Measurements from ENCODE around the gene CRLF1. TPM values are rescaled to one million over a fixed set of nuclear protein-coding genes. Genes with fewer than 3 reads are reported as not detected.

Gene CRLF1
- total RNA-seq: 21.4 TPM
- long read RNA-seq, transcript CRLF1-201 (9 exons, 1,792 nt): major isoform, 25 of 56 reads
- long read RNA-seq, partial matches to known transcripts: 6 of 56 reads
- long read RNA-seq, other reads (novel, unspliced or antisense): 25 of 56 reads

- DNase-seq (no peak), ATAC-seq (peak; percentile 15)
- intact Hi-C loops (cut with micrococcal nuclease): no loop called here
Measured at GRCh38 chr19:18606281-18607225, at the start of gene CRLF1. CRLF1 (minus strand) TSS chr19:18606799; CDS start chr19:18606656, 143 bp downstream.

- ATAC-seq: no peak
- DNase-seq: peak; percentile 24
- intact Hi-C loops (cut with micrococcal nuclease): no loop called here
Measured at GRCh38 chr19:18655173-18655844, 48.7 kb upstream of the CRLF1 start.

- intact Hi-C loops (cut with micrococcal nuclease): no loop called here
- DNase-seq (no peak), ATAC-seq (no peak)
Measured at GRCh38 chr19:18654469-18654868, 47.9 kb upstream of the CRLF1 start.

GRCh38 chr19:18653853-18654252, 47.3 kb upstream of the CRLF1 start:
- ATAC-seq (no peak), DNase-seq (no peak)
- intact Hi-C loops (cut with micrococcal nuclease): no loop called here

GRCh38 chr19:18651733-18652132, 45.1 kb upstream of the CRLF1 start:
- intact Hi-C loops (cut with micrococcal nuclease): no loop called here
- ATAC-seq: no peak
- DNase-seq: peak; percentile 23

- DNase-seq (peak; percentile 21), ATAC-seq (no peak)
- intact Hi-C loops (cut with micrococcal nuclease): no loop called here
Measured at GRCh38 chr19:18651300-18651699, 44.7 kb upstream of the CRLF1 start.

- peak; percentile 66 for ATAC-seq
- intact Hi-C loops (cut with micrococcal nuclease): no loop called here
Measured at GRCh38 chr19:18650468-18651041, 44.0 kb upstream of the CRLF1 start.

GRCh38 chr19:18650021-18650390, 43.4 kb upstream of the CRLF1 start:
- intact Hi-C loops (cut with micrococcal nuclease): no loop called here
- DNase-seq (peak; percentile 73), ATAC-seq (peak; percentile 72)

More at GRCh38 chr19:18650468-18651041, 44.0 kb upstream of the CRLF1 start:
- peak; percentile 87 for DNase-seq

- peak; percentile 79 for ATAC-seq
- peak; percentile 88 for DNase-seq
- intact Hi-C loops (cut with micrococcal nuclease): no loop called here
Measured at GRCh38 chr19:18649371-18650020, 42.9 kb upstream of the CRLF1 start.

- DNase-seq (peak; percentile 59), ATAC-seq (peak; percentile 5)
Measured at GRCh38 chr19:18648973-18649315, 42.3 kb upstream of the CRLF1 start.

GRCh38 chr19:18647807-18648206, 41.2 kb upstream of the CRLF1 start:
- ATAC-seq: no peak
- peak; percentile 32 for DNase-seq
- intact Hi-C loops (cut with micrococcal nuclease): no loop called here

More at GRCh38 chr19:18648973-18649315, 42.3 kb upstream of the CRLF1 start:
- intact Hi-C loops (cut with micrococcal nuclease): no loop called here

GRCh38 chr19:18647371-18647767, 40.8 kb upstream of the CRLF1 start:
- ATAC-seq (no peak), DNase-seq (no peak)
- intact Hi-C loops (cut with micrococcal nuclease): no loop called here

GRCh38 chr19:18646535-18647370, 40.2 kb upstream of the CRLF1 start:
- DNase-seq (peak; percentile 27), ATAC-seq (no peak)
- intact Hi-C loops (cut with micrococcal nuclease): no loop called here

- ATAC-seq (no peak), DNase-seq (peak; percentile 47)
- intact Hi-C loops (cut with micrococcal nuclease): no loop called here
Measured at GRCh38 chr19:18645035-18645511, 38.5 kb upstream of the CRLF1 start.

GRCh38 chr19:18644196-18645034, 37.8 kb upstream of the CRLF1 start:
- peak; percentile 47 for ATAC-seq
- intact Hi-C loops (cut with micrococcal nuclease): no loop called here
- peak; percentile 40 for DNase-seq

- no peak for DNase-seq
- intact Hi-C loops (cut with micrococcal nuclease): no loop called here
- ATAC-seq: no peak
Measured at GRCh38 chr19:18639706-18640243, 33.2 kb upstream of the CRLF1 start.

All from left ventricle myocardium superior (tissue), 1 donor.